Measurements from ENCODE around the gene BRF1.

Gene BRF1

GRCh38 chr14:105177082-105177481 is 123.7 kb downstream of the BRF1 start:
- no peak for DNase-seq (ENCODE audit: low read depth in 3 of 3, low spot score in 1 of 3)

DNA sequence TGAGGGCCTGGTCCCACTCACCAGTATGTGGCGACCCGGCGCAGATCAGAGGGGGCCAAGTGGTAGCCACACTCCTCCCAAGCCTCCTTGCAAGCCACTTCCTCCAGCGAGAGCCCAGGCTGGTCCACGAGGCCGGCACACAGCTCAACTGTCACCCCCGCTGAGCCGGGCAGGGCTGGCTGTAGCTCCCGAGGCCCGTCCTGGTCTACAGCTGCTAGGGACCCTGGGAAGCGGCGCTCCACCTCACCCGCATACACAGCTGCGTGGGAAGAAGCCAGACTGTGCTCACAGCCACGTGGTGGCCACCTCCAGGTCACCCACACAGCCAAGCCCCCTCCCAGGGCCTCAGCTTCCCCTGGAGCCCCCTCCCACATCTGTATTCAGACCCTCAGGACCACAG is 124.3 kb downstream of the BRF1 start:
- DNase-seq (ENCODE audit: low read depth in 3 of 3, low spot score in 1 of 3): no peak

- DNase-seq (ENCODE audit: low read depth in 3 of 3, low spot score in 1 of 3): no peak
These were observed 126.6 kb downstream of the BRF1 start for GRCh38 chr14:105173901-105174894.

DNA sequence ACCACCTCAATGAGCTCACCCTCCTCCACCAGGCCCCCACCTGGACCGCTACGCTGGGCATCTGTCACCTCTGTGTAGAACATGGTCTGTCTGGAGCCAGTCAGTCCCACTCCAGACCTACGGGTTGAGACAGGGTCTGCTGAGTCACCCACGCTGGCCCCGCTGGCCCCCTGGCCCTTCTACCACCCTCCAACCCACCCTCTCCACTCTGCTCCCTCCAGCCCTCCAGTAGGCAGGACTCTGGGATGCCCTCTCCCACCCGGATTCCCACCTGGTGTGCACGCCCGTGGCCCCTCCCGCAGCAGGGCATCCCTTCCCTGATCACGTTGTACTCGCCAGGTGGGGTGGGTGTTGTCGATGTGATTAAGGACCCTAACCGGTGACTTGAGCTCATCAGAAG is 127.7 kb downstream of the BRF1 start:
- DNase-seq (ENCODE audit: low read depth in 3 of 3, low spot score in 1 of 3): no peak

- no peak for DNase-seq (ENCODE audit: low read depth in 3 of 3, low spot score in 1 of 3)
These were observed 128.3 kb downstream of the BRF1 start for GRCh38 chr14:105172476-105172875.

DNA sequence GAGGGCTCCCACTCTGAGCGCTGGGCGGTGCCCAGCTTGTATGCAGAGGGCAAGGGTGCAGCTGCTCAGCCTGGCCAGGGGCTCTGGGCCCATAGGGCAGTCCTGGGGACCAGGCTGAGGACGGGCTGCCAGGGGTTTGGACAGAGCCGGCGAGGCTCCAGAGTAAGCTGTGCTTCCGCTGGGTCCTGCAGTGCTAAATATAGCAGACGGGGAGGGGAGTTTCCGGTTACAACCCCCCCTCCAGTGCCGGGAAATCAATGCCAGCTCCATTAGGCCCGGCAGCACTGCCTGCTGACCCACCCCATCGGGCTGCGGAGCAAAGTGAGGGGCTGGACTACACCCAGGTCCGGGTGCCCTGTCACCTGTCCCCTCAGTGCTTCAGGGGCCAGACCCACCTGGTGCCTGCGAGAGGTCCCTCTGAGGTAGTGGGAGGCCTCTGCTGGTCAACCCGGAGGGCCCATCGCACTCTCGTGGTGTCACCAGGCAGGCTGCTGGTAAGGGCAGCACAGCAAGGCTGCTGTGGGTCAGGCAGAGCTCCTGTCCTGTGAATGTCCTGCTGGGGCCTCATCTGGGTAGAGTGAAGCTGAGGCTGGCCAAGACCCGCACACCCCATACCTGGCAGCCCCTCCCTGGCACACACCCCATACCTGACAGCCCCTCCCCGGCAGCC is 129.7 kb downstream of the BRF1 start:
- DNase-seq (ENCODE audit: low read depth in 3 of 3, low spot score in 1 of 3): no peak

DNA sequence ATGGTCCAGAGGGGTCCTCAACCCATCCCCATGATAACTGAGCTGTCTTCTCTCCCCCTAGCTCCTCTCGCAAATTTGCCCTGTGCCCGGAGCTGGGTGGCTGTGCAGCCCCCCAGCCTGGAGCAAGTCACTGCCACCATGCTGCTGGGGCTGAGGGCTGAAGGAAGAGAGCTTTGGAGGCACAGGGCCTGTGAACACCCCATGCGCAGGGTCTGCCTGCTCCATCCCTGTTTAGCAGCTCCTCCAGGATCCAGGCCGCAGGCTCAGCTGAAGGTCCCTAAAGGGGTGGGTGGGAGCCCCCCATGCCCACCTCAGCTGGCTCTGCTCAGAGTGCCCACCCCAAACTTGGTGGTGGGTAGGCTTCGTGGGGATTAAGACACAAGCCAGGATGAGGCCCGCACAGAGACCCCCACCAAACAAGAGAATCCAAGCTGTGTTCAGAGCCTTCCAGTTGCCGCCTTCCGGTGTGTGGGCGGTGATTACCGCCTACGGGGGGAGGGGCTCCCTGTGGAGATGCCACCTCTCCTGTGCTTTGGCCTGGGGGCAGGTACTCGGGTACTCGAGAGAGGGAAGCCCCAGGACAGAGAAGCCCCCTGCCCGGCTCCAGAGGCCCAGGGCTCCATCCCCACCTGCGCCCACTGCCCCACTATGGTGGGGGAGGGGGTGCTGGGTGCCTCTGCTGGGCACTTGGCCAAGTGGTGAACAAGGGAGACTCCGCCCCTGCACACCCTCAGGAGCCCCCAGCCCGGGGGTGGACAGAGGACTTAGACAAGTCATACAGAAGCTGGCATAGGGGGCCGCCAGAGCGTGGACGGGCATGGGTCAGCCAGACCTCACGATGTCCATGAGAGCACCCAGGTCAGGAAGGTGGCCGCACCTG is 130.8 kb downstream of the BRF1 start:
- DNase-seq (ENCODE audit: low read depth in 3 of 3, low spot score in 1 of 3): no peak

- DNase-seq (ENCODE audit: low read depth in 3 of 3, low spot score in 1 of 3): no peak
These were observed 131.8 kb downstream of the BRF1 start for GRCh38 chr14:105168979-105169507.

DNA sequence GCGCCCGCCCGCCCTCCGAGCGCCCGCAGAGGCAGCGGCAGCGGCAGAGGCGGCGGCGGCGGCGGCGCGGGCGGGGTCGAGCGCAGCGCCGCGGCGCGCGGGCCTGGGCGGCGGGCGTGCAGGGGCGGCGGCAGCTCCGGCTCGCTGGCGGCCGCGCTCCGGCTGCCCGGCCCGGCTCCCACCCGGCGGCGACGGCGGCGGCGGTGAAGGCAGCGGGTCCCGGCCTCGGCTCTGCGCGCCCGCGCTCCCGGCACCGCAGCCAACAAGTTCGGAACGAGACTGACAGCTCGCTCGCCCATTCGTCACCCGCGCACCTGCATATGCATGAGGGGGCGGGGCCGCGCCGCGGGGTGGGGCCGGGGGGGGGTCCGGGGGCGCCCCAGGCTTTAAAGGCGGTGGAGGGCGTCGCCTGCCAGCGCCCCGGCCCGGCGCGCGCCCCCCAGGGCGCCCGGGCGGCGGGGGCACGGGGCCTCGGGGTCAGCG is 132.3 kb downstream of the BRF1 start, which contains the start of gene JAG2:
Gene JAG2 (minus strand): TSS at position 281 of the 483 bp plus-strand sequence. CDS start 356 bp downstream, outside the sequence.
- peak in 1 of 3 donors; percentile 42 for DNase-seq (ENCODE audit: low read depth in 3 of 3, low spot score in 1 of 3)

DNA sequence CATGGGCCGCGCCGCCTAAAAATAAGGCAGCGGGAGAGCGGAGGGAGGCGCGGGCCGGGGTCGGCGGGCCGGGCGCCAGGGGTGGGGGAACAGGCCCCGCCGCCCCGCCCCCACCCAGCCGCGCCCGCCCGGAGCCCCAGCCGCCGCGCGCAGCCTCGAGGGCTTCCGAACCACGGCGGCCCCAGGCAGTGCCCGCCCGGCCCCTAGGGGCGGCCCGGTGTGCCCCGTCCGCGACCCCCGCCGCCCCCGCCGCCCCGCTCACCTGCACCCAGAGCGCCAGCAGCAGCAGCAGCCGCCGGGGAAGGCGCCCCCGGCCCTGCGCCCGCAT is 132.7 kb downstream of the BRF1 start:
- DNase-seq (ENCODE audit: low read depth in 3 of 3, low spot score in 1 of 3): no peak

- DNase-seq (ENCODE audit: low read depth in 3 of 3, low spot score in 1 of 3): no peak
These were observed 133.3 kb downstream of the BRF1 start for GRCh38 chr14:105167303-105168092.

DNA sequence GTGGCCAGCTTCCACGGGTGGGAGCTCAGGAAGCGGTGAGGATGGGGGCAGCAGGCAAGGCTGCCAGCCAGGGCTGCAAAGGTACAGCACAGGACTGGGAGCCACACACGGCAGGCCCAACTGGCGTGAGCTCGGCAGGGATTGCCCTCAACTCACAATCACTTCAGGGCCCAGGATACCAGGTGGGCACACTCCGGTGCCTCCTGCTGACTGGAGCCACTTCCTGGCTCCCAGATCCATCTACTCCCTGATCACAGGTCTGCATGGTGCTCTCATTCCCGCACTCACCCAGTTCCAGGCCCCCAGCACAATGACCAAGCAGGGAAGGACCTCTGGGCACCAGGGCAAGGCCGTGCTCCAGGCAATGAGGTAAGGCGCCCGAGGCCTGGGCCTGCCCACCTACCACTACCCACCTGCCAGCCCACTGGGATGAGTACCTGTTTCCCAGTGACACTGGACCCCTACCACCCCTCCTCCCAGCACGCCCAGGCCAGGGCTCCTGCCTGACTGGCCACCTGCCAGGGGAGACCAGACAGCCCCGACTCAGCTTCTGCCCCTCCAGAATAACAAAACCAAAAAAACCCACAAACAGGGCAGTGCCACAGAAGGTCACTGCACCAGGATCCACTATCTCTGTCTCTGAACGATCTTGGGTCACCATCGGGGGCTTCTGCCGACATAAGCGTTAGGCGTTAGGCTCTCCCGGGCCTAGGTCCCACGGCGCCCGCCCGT is 134.1 kb downstream of the BRF1 start:
- DNase-seq (ENCODE audit: low read depth in 3 of 3, low spot score in 1 of 3): no peak

- no peak for DNase-seq (ENCODE audit: low read depth in 3 of 3, low spot score in 1 of 3)
These were observed 134.9 kb downstream of the BRF1 start for GRCh38 chr14:105165761-105166485.

- DNase-seq (ENCODE audit: low read depth in 3 of 3, low spot score in 1 of 3): no peak
These were observed 135.6 kb downstream of the BRF1 start for GRCh38 chr14:105165134-105165704.

- DNase-seq (ENCODE audit: low read depth in 3 of 3, low spot score in 1 of 3): no peak
These were observed 137.6 kb downstream of the BRF1 start for GRCh38 chr14:105163040-105163742.

DNA sequence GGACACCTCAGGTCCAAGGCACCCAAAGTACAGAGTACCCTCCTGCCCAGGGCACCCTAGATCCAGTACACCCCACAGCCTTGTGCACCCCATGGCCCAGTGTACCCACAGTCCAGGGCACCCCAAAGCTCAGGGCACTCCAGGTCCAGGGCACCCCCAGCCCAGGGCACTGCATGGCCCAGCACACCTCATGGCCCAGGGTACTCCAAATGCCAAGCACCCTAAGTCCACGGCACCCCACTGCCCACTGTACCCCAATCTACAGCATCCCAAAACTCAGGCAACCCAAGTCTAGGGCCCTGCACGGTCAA is 138.2 kb downstream of the BRF1 start:
- DNase-seq (ENCODE audit: low read depth in 3 of 3, low spot score in 1 of 3): no peak

DNA sequence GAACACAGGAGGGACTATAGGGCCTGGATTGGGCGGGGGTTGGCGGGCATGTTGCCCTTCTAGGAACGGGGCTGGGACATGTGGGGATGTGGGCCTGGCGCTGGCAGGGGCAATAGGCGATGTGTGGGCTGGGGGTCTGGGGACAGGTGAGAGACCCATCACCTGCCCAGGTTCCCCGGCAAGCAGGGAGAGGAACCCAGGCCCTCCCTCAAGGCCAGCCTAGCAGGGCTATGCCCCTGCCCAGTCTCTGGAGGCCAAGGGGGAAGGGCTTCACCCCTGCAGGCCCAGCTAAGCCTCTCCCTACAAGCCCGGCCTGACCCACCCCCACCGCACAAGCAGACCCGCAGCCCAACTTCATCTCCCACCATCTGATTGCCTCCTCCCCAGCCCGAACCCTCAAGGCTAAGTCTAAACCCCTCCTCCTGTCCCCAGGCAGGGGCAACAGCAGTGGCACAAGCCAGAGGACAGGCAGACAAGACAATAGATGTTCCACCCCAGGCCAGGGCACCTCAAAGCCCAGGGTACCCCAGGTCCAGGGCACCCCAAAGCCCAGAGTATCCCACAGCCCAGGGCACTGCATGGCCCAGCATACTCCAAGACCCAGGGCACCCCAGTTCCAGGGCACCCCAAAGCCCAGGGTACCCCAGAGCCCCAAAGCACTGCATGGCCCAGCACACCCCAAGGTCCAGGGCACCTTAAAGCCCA is 138.7 kb downstream of the BRF1 start:
- DNase-seq (ENCODE audit: low read depth in 3 of 3, low spot score in 1 of 3): no peak
